NOMO-1 treated with DMSO at 0.1 percent for 48 hours (cell line): Measurements from ENCODE around the gene MAP3K13.
"Not testable (repeated sequence)": the region's sequence is repeated elsewhere in the genome, so short reads cannot be mapped to it uniquely, and the experiment has no call there.

Source experiments
- DNase-seq: peaks from one replicate; lab custom pipeline; 2025; ENCODE audit not compliant: unreplicated experiment; lab: John Stamatoyannopoulos, UW

Gene MAP3K13

GRCh38 chr3:185340751-185341150 lies 22.2 kb upstream of the MAP3K13 start:
- no peak for DNase-seq

DNA sequence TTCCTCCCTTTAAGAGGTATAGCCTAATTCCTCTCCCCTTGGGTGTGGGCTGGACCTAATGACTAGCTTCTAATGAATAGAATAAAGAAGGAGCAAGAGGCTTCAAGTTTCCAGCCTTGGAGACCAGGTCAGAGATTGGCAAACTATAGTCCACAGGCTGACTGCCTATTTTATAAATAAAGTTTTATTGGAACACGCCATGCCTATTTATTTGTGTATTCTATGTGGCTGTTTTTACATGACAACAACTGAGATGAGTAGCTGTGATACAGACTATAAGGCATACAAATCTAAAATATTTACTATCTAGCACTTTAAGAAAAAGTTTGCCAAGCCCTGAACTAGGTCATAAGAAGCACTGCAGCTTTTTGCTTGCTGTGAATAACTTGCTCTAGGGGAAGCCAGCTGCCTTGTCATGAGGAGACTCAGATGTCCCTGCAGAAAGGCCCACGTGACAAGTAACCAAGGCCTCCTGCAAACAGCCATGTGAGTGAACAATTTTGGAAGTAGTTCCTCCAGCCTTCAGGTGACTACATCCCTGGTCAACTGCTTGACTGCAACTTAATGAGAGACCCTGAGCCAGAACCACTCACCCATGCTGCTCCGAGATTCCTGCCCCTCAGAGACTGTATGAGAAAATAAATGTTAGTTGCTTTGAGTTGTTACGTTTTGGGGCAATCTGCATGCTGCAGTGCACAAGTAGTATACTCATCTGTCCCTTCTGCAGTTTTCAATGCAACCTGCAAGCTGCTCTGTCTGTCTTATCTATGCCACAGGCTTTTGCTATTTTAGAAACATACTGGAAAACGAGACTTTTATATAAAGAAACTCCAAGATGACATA lies 21.1 kb upstream of the MAP3K13 start:
- DNase-seq: no peak

GRCh38 chr3:185342459-185343174 lies 20.3 kb upstream of the MAP3K13 start:
- peak; percentile 81 for DNase-seq

DNA sequence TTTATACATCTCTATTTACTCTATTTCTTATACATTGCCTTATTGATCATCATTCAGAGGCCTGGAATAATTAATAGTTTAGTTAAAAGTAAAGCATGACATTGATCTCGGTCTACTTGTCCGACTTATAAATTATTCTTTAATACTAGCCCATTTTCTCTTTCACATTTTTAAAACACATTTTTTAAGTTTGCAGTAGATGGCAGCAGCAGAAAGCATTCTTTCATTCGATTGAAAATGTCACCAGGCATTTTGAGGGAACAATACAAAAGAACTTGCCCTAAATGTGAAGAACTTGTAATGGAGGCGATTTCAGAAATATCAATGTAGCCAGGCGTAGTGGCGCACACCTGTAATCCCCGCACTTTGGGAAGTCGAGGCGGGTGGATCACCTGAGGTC lies 15.5 kb upstream of the MAP3K13 start:
- DNase-seq: no peak

DNA sequence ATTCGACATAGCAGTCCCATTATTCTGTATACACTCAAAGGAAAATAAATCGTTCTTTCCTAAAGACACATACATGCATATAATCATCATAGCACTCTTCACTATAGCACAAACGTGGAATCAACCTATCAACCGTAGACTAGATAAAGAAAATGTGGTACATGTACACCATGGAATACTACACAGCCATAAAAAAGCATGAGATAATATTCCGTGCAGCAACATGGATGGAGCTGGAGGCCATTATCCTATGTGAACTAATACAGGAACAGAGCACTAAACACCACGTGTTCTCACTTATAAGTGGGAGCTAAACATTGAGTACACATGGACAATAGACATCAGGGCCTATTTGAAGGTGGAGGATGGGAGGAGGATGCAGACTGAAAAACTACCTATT lies 12.1 kb upstream of the MAP3K13 start:
- no peak for DNase-seq

DNA sequence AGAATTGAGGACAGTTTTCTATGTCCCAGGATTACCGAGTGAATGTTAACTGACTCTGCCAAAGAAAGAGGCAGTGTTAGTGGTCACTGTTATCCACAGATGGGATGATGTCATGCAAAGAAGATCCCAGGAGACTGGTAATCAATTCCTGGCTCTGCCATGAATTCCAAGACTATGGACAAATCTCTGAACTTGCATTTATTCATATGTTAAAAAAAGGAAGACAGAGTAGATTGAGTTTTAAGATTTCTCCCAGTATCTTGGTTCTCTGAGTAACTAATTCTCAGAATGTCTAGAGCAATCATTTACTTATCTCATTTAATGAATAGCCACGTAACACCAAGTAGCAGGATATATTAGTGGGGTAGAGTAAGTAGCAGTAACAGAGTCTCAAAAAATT lies 11.5 kb upstream of the MAP3K13 start:
- no peak for DNase-seq

GRCh38 chr3:185353225-185353624 lies 9.7 kb upstream of the MAP3K13 start:
- DNase-seq: no peak

DNA sequence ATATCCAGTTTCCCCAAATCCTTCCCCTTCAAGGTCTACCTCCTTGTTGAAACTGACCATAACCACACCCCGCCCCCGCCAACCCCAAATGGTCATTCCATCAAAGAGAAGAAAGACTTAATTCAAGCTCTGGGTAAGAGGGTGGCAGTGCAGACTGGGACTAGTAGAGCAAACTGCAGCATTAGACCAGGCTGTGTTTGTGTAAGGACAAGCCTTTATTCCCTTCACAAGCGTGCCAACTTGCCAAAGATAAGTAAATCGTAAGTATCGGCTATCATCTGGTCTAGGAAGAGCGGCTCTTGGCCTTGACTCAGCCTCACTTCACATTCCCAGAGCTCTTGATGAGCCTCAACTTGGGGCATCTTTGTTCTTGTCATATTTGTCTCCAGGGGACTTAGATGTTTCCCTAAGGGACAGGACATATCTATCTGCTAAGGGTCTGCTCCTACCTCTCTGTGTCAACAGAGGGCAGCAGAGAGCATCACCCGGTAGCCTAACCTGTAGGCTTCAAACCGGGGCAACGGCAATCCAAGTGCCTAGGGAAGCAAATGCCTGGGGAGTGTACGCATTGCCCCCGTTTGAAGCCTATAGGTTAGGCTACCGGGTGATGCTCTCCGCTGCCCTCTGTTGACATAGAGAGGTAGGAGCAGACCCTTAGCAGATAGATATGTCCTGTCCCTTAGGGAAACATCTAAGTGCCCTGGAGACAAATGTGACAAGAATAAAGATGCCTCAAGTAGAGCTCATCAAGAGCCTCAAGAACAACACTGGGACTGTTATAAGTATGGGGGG lies 8.9 kb upstream of the MAP3K13 start:
- peak; percentile 96 for DNase-seq

DNA sequence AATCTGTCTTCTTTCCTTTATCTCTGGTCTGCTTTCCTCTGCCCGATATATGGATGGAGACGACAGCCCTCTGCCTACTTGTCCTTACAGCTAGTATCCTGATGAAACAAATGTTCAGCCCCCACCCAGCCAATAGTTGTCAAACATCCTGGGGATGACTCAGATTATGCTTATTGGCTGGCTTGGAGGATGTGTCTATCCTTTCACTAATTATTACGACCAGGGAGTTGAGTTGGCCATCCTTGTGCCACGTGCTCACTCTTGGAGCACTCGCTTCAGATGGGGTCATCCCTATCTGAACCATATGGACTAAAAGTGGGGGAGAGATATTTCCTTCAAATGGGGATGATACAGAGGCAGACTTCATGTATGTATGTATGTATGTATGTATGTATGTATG lies 6.4 kb upstream of the MAP3K13 start:
- DNase-seq: no peak

- DNase-seq: no peak
These were observed 1.0 kb upstream of the MAP3K13 start for GRCh38 chr3:185361920-185362319.

GRCh38 chr3:185363662-185364203 lies 797 bp downstream of the MAP3K13 start:
- DNase-seq: peak; percentile 47

- no peak for DNase-seq
These were observed 2.5 kb downstream of the MAP3K13 start for GRCh38 chr3:185365291-185366073.

DNA sequence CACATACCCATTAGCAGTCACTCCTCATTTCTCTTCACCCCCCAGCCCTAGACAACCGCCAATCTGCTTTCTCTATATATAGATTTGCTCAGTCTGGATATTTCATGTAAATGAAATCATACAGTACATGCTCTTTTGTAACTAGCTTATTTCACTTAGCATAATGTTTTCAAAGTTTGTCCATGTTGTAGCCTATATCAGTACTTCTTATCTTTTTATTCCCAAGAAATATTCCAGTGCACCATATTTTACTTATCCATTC lies 3.1 kb downstream of the MAP3K13 start:
- no peak for DNase-seq

- no peak for DNase-seq
These were observed 4.0 kb downstream of the MAP3K13 start for GRCh38 chr3:185366913-185367312.

GRCh38 chr3:185370349-185370748 lies 7.4 kb downstream of the MAP3K13 start:
- not testable (repeated sequence) for DNase-seq

DNA sequence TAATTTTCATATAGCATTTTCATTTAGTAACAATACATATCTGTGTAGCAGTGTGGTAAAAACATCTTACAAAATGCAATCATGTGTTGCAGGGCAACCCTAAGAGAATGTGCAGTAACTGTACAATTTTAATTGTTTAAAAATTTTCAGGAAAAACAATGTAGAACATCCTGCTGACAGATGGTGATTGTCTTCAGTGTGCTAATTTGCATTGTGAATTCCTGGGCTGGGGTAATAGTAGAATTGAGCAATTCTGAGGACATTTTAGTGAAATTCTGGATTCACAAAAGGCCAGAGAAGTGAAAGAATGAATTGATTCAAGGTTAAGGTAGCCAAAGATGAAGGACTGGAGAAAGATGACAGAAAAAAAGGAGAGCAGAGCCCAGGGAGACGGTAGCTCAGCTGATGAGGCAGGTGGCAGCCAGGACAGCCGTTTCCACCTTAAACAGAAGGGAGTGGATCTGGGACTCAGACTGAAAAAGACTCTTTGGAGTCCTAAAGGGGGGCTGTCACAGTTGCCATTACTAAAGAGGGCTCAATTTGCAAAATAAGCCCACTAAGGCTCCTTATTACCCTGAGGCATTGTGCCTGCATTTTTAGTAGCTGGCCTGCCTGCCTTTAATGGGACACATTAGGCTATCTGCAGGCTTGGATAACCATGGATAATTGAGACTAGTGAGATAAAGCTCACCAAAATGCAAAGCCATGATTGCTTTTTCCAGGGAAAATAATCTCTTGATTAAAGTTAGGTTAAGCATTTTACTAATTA lies 8.6 kb downstream of the MAP3K13 start:
- no peak for DNase-seq

GRCh38 chr3:185381320-185382058 lies 18.6 kb downstream of the MAP3K13 start:
- DNase-seq: no peak

GRCh38 chr3:185382154-185382553 lies 19.2 kb downstream of the MAP3K13 start:
- no peak for DNase-seq

GRCh38 chr3:185386515-185386914 lies 23.6 kb downstream of the MAP3K13 start:
- not testable (repeated sequence) for DNase-seq
